Common myeloid progenitor, CD34-positive (primary cell): Measurements from ENCODE around the gene KIAA0232.
"Not testable (repeated sequence)": the region's sequence is repeated elsewhere in the genome, so short reads cannot be mapped to it uniquely, and the experiment has no call there.

Experiments
- CTCF ChIA-PET: fragments of 350-600 bp; sonication (Branson Sonifier 250); formaldehyde crosslinking; loops from one replicate; lab custom pipeline; 2021; ENCODE audit warnings: antibody characterized with exemption; lab: Charles Lee
- POLR2A ChIA-PET: fragments of 350-600 bp; sonication (Branson Sonifier 250); formaldehyde crosslinking; loops from one replicate; lab custom pipeline; 2021; ENCODE audit warnings: antibody characterized with exemption; lab: Charles Lee
- DNase-seq, 3 donors: peaks; one replicate each; pipeline versions ENCODE4 v3.0.0 to v3.0.0-alpha.2; 2013
- H3K27ac ChIP-seq, 2 experiments: 1 replicate in 1 of 2; 2 replicates in 1 of 2; pipeline ENCODE4 v1.7.0; 2013; ENCODE audit warnings: inconsistent platforms in 2 of 2, low read length in 2 of 2, mild to moderate bottlenecking in 2 of 2, low read depth in 1 of 2, moderate library complexity in 1 of 2; ENCODE audit not compliant: severe bottlenecking in 2 of 2, insufficient read depth in 1 of 2, poor library complexity in 1 of 2
- H3K27me3 ChIP-seq, 5 experiments: replicated peaks in 2 of 5; 1 replicate in 3 of 5; 2 replicates in 2 of 5; pipeline versions ENCODE4 v1.6.1 to v1.7.0; 2013; ENCODE audit warnings: low read length in 4 of 5, mild to moderate bottlenecking in 2 of 5, moderate library complexity in 2 of 5, inconsistent platforms in 1 of 5; ENCODE audit not compliant: insufficient read depth in 5 of 5, control insufficient read depth in 4 of 5
- H3K36me3 ChIP-seq, 4 experiments: 1 replicate in 2 of 4; 2 replicates in 2 of 4; pipeline versions ENCODE4 v1.6.1 to v1.7.0; 2013; ENCODE audit warnings: low read length in 3 of 4, control low read depth in 1 of 4, mild to moderate bottlenecking in 1 of 4; ENCODE audit not compliant: control insufficient read depth in 4 of 4, insufficient read depth in 4 of 4
- H3K4me1 ChIP-seq, 4 experiments: 1 replicate in 3 of 4; 2 replicates in 1 of 4; pipeline versions ENCODE4 v1.6.1 to v1.7.1; 2013; ENCODE audit warnings: low read length in 3 of 4, mild to moderate bottlenecking in 3 of 4, control low read depth in 1 of 4, inconsistent platforms in 1 of 4, moderate library complexity in 1 of 4; ENCODE audit not compliant: control insufficient read depth in 4 of 4, insufficient read depth in 4 of 4; ENCODE audit errors: control extremely low read depth in 1 of 4
- H3K4me3 ChIP-seq, 7 experiments: 1 replicate in 4 of 7; 2 replicates in 3 of 7; pipeline versions ENCODE4 v1.5.1 to v1.7.0; 2013; ENCODE audit warnings: mild to moderate bottlenecking in 7 of 7, low read length in 6 of 7, moderate library complexity in 6 of 7, inconsistent platforms in 2 of 7, low read depth in 2 of 7, control low read depth in 1 of 7; ENCODE audit not compliant: insufficient read depth in 4 of 7, control insufficient read depth in 1 of 7; ENCODE audit errors: extremely low read depth in 1 of 7
- H3K9me3 ChIP-seq, 5 experiments: 1 replicate in 4 of 5; 2 replicates in 1 of 5; pipeline versions ENCODE4 v1.6.1 to v1.7.1; 2013; ENCODE audit warnings: low read length in 4 of 5, mild to moderate bottlenecking in 2 of 5, inconsistent platforms in 1 of 5, low read depth in 1 of 5, moderate library complexity in 1 of 5; ENCODE audit not compliant: control insufficient read depth in 4 of 5, insufficient read depth in 2 of 5; ENCODE audit errors: control extremely low read depth in 1 of 5
- WGBS: methylation state at CpG from one replicate; pipeline ENCODE4 v1.1.5; 2013; ENCODE audit not compliant: insufficient coverage; 5-methylcytosine and 5-hydroxymethylcytosine counted together

Gene KIAA0232

DNA sequence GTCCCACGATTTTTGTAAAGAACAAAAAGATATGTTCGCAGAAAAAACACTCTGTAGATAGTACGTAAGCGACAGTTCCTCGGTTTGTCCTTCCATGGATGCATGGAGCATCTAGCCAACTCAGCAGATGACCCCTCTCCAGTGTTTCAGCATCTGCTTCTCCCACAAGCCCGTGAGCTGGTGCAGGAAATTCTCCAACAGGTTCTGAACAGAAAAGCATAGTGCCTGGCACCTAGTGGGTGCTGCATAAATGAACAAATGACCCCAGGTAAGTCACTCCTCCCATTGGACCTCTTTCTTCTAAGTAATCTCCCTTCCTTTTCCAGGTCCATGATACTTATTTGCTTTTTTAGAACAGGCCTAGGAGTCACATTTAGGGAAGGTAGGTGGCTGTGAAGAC lies 966 bp upstream of the KIAA0232 start:
- WGBS = 93% methylated on average over 5 of the region's 6 CpGs
- Histone ChIP-seq H3K27ac (peak overlapping the region in 1 of 2 experiments; percentile 95), H3K4me1 (peaks cover 6 to 42% (median 19%) of the 10 kb centered on the region in 4 experiments), H3K9me3 (no peaks in the 10 kb centered on the region), H3K4me3 (peak overlapping the region in 6 of 7 experiments; percentile 44 to 90 (median 79)), H3K36me3 (no peaks in the 10 kb centered on the region), H3K27me3 (peaks cover 0 to 3% (median 0%) of the 10 kb centered on the region in 5 experiments)
- CTCF ChIA-PET = interaction anchor here (1.1 to 2.1 kb wide), 3 partner anchors 21 to 92 kb away, joined by 3 to 5 read pairs (median 4); no protein-coding TSS in a partner anchor
- POLR2A ChIA-PET = no interaction called here
- DNase-seq = no peak

DNA sequence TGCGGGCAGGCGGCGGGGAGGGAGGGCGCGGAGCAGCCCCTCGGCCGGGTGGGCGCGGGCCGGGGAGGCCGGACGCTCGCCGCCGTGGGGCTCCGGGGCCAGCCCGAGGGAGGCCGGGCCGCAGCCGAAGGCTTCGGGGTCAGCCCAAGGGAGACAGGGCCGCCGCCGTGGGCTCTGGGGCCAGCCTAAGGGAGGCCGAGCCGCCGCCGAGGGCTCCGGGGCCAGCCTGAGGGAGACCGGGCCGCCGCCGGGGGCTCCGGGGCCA lies 251 bp downstream of the KIAA0232 start:
- Histone ChIP-seq H3K27ac (peak overlapping the region; percentile 85 to 95), H3K4me1 (peaks cover 6 to 34% (median 16%) of the 10 kb centered on the region in 4 experiments), H3K36me3 (peaks cover 0 to 7% (median 1%) of the 10 kb centered on the region in 4 experiments), H3K4me3 (peak overlapping the region; percentile 44 to 90 (median 86)), H3K27me3 (no peaks in the 10 kb centered on the region), H3K9me3 (no peaks in the 10 kb centered on the region)
- DNase-seq = no peak
- POLR2A ChIA-PET = no interaction called here
- 0% methylated on average over 21 of the region's 34 CpGs for WGBS
- CTCF ChIA-PET = interaction anchor here (1.0 to 3.6 kb wide), 2 partner anchors 90 to 104 kb away, joined by 3 to 25 read pairs; no protein-coding TSS in a partner anchor

DNA sequence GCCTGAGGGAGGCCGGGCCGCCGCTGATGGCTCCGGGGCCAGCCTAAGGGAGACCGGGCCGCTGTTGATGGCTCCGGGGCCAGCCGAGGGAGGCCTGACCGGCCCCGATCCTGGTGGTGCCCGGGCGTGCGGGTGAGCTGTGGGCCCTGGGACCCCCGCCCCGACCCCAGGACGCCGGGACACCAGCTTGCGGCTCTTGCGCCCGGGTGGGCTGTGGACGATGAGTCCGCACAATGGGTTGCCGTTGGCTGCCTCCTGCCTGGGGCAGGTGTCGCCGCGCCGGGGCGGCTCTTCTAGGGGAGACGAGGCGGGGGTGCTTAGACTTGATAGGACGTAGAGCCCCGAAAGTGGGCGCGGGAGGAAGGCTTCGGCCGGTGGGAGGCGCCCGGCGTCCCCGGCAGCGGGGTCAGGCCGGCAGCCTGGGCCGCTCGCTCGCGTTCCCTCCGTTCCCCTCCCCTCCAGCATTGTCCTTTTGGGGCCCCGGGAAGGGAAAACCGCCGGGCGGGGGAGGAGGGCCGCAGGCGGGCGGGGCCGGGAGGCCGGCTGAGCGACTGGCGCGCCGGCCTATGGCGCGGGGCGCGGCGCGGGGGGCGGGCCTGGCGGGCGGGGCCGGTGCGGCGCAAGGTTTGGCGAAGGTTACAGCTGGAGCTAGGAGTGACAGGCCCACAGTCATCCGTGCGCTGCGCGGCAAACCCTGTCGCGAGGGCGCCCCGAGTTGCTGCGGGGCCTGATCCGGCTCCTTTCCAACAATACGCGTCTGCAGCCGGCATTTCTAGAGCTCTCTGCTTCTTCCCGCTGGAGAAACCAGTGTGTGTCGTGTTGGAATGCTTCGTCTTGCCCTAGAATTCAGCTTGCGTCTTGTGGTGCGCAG lies 819 bp downstream of the KIAA0232 start:
- Histone ChIP-seq H3K9me3 (no peaks in the 10 kb centered on the region), H3K4me1 (peaks cover 6 to 28% (median 12%) of the 10 kb centered on the region in 4 experiments), H3K27me3 (no peaks in the 10 kb centered on the region), H3K4me3 (peak overlapping the region; percentile 72 to 90 (median 86)), H3K27ac (peak overlapping the region; percentile 85 to 95), H3K36me3 (peaks cover 0 to 10% (median 1%) of the 10 kb centered on the region in 4 experiments)
- 1% methylated on average over 78 of the region's 91 CpGs for WGBS
- ChIA-PET CTCF (interaction anchor here (0.9 to 3.6 kb wide), 5 partner anchors 13 to 103 kb away, joined by 3 to 25 read pairs (median 4); no protein-coding TSS in a partner anchor), POLR2A (interaction anchor here (0.9 kb wide), 1 partner anchor 126 kb away, joined by 3 read pairs; no protein-coding TSS in a partner anchor)
- peak; percentile 86 to 91 (median 89) for DNase-seq

DNA sequence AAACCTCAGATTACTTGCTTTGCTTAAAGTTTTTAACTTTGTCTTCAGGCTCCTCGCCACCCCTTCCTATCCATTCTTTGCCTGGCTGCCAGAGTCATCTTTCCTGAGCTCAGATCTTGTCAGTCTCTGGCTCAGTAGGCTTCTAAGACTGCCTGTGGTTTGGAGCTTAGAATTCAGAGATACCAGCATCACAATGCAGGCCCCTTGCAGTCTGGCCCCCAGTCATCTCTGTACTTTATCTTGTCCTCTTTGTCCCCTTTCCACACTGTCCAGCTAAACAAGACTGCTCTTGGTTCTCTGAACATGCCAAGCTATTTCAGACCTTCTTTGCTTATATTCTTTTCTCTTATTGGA lies 3.0 kb downstream of the KIAA0232 start:
- H3K27ac ChIP-seq = no peak overlapping the region
- DNase-seq = no peak
- H3K36me3 ChIP-seq = peaks cover 0 to 10% (median 1%) of the 10 kb centered on the region in 4 experiments
- no peaks in the 10 kb centered on the region for H3K9me3 ChIP-seq
- peaks cover 6 to 24% (median 12%) of the 10 kb centered on the region in 4 experiments for H3K4me1 ChIP-seq
- CTCF ChIA-PET = interaction anchor here (0.6 to 3.6 kb wide), 8 partner anchors 8 to 88 kb away, joined by 3 to 25 read pairs (median 3); no protein-coding TSS in a partner anchor
- POLR2A ChIA-PET = no interaction called here
- no peak overlapping the region for H3K4me3 ChIP-seq
- WGBS = 91% methylated on average over 1 of the region's 1 CpG
- no peaks in the 10 kb centered on the region for H3K27me3 ChIP-seq

DNA sequence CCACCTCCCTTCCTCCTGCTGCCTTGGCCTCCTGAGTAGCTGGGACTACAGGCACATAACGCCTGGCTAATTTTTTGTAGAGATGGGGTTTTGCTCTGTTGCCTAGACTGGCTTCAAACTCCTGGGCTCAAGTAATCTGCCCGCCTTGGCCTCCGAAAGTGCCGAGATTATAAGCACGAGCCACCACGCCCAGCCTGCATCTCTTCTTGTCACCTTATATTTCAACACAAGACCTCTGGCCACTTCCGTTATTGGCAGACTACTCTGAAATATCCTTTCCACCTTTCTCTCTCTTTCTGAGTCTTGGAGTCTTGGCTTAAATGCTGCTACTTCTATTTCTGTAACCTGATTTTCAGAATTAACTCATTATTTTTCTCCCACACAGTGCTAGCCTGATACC lies 5.6 kb downstream of the KIAA0232 start:
- 72% methylated on average over 4 of the region's 7 CpGs for WGBS
- Histone ChIP-seq H3K4me1 (peaks cover 6 to 14% (median 8%) of the 10 kb centered on the region in 4 experiments), H3K36me3 (peaks cover 2 to 16% (median 8%) of the 10 kb centered on the region in 4 experiments), H3K4me3 (no peak overlapping the region), H3K27ac (no peak overlapping the region), H3K27me3 (no peaks in the 10 kb centered on the region), H3K9me3 (peaks cover 0 to 4% (median 0%) of the 10 kb centered on the region in 5 experiments)
- DNase-seq = no peak
- POLR2A ChIA-PET = no interaction called here
- CTCF ChIA-PET = no interaction called here

DNA sequence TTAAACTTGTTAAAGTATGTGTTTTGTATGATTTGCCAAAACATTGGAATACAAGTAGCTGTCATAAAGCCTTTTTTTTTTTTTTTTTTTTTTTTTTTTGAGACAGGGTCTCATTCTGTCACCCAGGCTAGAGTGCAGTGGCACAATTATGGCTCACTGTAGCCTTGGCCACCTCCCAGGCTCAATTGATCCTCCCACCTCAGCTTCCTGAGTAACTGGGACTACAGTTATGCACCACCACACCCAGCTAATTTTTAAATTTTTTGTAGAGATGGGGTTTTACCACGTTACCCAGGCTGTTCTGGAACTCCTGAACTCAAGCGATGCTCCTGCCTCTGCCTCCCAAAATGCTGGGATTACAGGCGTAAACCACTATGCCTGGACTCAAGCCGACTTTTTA lies 8.7 kb downstream of the KIAA0232 start:
- peaks cover 2 to 16% (median 9%) of the 10 kb centered on the region in 4 experiments for H3K36me3 ChIP-seq
- H3K27me3 ChIP-seq, POLR2A ChIA-PET, H3K27ac ChIP-seq, DNase-seq, H3K9me3 ChIP-seq, H3K4me3 ChIP-seq, H3K4me1 ChIP-seq: not testable (repeated sequence)
- 93% methylated on average over 2 of the region's 4 CpGs for WGBS
- CTCF ChIA-PET = interaction anchor here (1.1 kb wide), 1 partner anchor 35 kb away, joined by 3 read pairs; no protein-coding TSS in a partner anchor

DNA sequence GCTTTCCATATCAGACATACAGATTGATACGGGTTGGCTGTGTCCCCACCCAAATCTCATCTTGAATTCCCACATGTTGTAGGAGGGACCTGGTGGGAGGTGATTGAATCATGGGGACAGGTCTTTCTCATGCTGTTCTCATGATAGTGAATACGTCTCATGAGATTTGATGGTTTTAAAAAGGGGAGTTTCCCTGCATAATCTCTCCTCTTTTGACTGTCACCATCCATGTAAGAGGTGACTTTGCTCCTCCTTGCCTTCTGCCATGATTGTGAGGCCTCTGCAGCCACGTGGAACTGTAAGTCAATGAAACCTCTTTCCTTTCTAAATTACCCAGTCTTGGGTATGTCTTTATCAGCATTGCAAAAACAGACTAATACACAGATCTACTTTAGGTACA lies 9.3 kb downstream of the KIAA0232 start:
- H3K36me3 ChIP-seq = peaks cover 2 to 16% (median 9%) of the 10 kb centered on the region in 4 experiments
- CTCF ChIA-PET = interaction anchor here (1.1 kb wide), 1 partner anchor 35 kb away, joined by 3 read pairs; no protein-coding TSS in a partner anchor
- H3K4me3 ChIP-seq, POLR2A ChIA-PET, H3K4me1 ChIP-seq, DNase-seq, H3K9me3 ChIP-seq, H3K27me3 ChIP-seq, H3K27ac ChIP-seq: not testable (repeated sequence)
- 82% methylated on average over 2 of the region's 3 CpGs for WGBS
